Right renal cortex interstitium (tissue), 3 donors: Measurements from ENCODE around the gene TMEM9B. TPM values are rescaled to one million over a fixed set of nuclear protein-coding genes. Genes with fewer than 3 reads are reported as not detected.
A peak's percentile ranks its signal among the peaks of the same experiment; 100 is the strongest.

Experiments used
- DNase-seq, 3 donors: peaks; one replicate each; pipeline ENCODE4 v3.0.0-alpha.2; 2013; ENCODE audit warnings: low read depth in 3 of 3, low spot score in 2 of 3
- polyA plus RNA-seq, 3 donors: library from polyadenylated mRNA; unstranded; fragments of 120-200 nt; gene quantifications; one replicate each; pipeline ENCODE4 v1.2.1, GENCODE V29; 2013; ENCODE audit not compliant: insufficient read length in 3 of 3

Gene TMEM9B
- polyA plus RNA-seq, 3 donors, result 66.2 to 71.3 (median 68.8) TPM

GRCh38 chr11:8932564-8933180, 31.6 kb downstream of the TMEM9B start, which contains the start of gene C11orf16:
Gene C11orf16 (minus strand): TSS chr11:8932947. CDS start chr11:8932308, 639 bp downstream.
- DNase-seq, result no peak

DNA sequence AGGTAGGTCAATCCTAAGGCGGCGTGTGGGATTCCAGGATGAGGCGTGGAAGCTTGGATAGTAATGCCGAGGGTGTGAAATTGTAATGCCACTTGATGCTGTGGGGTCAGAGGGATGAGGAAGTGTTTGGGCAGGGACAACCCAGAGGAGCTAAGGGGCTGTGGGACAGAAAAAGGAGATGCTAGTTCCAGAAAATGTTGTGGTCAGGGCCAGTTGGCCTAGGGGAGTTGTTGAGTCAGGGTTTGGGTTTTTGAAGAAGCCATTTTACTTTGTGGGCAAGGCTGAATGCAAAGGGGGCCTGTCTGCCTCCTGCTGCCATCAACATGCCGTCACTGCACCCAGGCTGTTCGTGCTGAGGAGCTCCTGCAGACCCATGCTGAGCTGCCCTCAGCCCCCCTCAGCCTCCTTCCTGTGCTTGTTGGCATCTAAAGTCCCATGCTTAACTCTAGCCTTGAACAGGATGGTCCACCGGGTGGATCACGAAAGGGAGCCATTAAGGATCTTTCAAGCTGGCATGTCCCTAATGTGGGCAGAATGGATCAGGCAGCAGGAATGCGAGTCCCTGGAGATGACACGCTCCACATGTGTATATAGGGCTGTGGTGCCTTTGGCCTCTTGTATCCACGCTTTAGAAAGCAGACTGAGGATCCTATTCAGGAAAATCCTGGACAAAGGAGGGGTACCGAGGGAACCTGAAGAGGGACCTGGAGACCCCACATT, 33.6 kb downstream of the TMEM9B start:
- no peak for DNase-seq

GRCh38 chr11:8928981-8929615, 35.1 kb downstream of the TMEM9B start:
- DNase-seq, result no peak

DNA sequence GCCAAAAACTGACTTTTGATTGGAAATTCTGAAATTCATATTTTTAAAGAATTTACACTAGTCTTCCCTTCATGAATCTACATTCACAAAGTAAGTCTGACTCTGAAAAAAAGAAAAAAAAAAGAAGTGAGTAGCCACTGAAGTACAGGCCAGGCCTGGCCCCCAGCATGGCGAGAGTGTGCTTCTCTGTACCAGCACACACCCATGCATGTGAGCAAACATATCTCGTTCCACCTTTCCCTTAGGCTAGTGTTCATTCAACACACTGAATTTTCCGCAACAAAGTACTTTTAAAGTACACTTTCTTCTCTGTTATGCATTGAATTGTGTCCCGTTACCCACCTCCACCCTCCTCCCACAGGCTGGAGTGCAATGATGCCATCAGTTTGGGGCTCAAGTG, 36.0 kb downstream of the TMEM9B start:
- no peak for DNase-seq

- no peak for DNase-seq
Observed at GRCh38 chr11:8927233-8927632, 37.0 kb downstream of the TMEM9B start.

- no peak for DNase-seq
Observed at GRCh38 chr11:8926236-8926635, 38.0 kb downstream of the TMEM9B start.

- no peak for DNase-seq
Observed at GRCh38 chr11:8925711-8926110, 38.5 kb downstream of the TMEM9B start.

DNA sequence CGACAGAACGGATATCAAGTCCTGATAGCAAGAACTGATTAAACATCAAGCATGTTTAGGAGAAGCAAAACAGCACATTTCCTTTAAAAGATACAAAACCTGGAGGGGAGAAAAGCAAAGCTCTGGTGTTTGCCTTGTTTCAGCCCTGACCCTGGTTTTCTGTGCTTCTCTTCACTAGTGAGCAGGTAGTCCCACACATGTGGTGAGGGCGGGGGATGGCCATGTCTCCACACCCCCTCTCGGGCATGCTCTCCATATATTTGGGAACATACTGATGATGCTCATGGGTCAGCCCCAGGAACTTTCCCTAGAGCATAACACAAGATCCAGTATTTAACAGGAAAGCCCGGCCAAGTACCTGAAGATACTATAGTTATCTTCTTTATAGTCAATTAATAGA, 41.6 kb downstream of the TMEM9B start:
- DNase-seq, result no peak

GRCh38 chr11:8917157-8917825, 47.0 kb downstream of the TMEM9B start:
- DNase-seq, result no peak

DNA sequence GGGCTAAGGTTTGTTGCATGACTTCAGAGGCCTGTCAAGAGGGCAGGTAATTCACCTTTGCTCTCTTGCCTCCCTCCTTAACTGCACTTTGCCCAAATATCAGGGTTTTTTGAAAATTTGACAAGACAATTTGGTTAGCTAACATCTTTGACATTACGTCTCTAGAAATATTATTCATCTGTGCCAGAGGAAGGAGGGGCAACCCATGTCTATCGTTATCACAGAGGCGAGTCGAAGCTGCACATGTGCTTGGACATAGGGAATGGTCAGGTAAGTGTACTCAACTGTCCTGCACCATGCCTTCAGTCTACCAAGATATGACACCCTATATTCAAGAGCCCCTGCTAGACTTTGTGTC, 49.6 kb downstream of the TMEM9B start:
- no peak for DNase-seq

DNA sequence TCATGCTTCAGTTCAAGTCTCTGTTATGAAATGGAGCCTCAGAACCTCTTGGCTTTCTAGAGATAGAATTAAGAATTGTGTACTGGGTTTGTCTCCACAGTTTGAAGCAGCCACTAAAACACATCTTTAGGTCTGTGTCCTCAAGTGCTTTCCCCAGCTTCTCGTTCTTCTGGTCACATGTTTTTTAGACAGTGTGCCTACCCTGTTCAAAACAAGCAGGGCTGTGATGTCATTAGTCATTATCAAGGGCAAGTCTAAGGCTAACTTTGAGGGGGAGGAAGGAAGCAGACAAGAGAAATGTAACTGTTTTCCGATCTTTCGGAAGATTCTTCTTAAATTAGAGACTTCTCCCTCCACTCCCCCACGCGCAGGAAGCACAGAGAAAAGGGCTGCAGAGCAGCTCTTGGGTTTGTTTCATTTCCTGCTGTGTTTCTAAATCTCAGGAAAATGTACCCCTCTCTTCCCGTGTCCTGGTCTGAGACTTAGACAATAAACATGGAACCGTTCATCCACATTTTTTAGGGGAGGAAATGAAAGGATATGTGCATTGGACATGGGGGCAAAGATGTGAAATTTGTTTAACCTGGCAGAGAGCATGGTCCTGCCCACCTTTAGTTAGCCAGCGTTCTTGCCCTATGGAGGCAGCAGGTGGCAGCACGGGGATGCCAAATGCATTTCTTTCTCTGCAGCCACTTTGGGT, 50.1 kb downstream of the TMEM9B start:
- DNase-seq, result no peak

DNA sequence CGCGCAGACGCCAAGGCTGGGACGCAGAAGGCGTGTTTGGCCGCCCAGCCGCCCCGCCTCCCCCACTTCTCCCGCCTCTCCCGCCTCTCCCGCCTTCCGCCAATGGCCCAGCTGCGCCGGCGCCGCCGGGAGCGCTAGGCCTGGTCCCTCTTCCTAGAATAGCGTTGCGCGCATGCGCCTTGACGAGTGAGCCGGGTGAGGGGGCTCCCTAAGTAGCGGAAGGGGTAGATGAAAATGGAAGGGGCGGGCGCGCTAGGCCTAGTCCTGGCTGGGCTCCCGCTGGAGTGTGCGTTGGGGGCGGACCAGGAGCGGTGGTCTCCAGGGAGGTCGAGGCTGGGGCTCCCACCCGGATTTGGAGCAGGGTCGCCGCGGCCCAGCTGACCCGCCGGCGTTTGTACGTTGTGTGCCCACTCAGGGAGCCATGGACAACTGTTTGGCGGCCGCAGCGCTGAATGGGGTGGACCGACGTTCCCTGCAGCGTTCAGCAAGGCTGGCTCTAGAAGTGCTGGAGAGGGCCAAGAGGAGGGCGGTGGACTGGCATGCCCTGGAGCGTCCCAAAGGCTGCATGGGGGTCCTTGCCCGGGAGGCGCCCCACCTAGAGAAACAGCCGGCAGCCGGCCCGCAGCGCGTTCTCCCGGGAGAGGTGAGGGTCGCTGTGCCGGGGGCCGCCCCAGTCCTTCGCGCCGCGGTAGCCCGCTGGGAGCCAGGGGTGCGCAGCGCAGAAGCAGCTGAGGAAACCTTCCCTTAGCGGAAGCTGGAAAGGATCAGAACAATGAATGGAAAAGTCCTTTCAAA, 53.0 kb downstream of the TMEM9B start, which contains the start of gene AKIP1:
AKIP1 (plus strand) TSS at position 161 of the 795 bp plus-strand sequence; CDS start at position 422, 261 bp downstream.
- DNase-seq, result peak; percentile 93 to 97 (median 97)

DNA sequence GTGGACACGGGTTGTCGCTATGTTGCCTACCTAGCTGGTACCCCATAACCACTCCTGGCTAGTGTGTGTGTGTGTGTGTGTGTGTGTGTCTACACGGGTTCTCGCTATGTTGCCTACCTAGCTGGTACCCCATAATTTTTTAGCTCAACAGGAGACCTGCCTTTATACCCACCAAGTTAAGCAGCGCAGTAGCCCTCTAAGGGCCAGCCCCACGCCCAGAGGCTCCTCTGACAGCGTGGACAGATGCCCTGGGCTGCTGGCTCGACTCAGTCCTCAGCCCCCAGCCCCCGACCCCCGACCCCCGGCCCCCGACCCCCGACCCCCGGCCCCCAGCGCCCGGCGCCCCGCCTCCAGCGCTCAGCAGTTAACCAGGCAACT, 53.6 kb downstream of the TMEM9B start:
- DNase-seq, result no peak

GRCh38 chr11:8908099-8908498, 56.1 kb downstream of the TMEM9B start:
- no peak for DNase-seq

DNA sequence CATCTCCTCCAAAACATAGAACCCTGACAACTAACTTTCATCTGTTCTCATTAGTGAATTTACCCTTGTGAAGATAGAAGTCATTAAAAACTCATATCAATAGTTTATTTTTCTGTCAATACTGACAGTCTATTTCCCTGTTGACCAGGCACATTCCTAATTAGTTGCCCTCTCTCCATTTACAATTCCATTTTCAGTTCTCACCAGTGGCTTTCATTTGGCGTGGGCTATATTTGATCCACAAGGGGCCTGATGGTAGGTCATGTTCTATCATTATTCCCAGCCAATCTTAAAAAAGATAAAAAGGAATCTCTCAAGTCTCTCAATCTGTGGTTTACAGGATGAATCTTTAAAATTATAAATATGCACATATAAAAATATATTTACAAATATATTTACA, 57.1 kb downstream of the TMEM9B start:
- DNase-seq, result no peak

- DNase-seq, result no peak
Observed at GRCh38 chr11:8905528-8906165, 58.6 kb downstream of the TMEM9B start.

DNA sequence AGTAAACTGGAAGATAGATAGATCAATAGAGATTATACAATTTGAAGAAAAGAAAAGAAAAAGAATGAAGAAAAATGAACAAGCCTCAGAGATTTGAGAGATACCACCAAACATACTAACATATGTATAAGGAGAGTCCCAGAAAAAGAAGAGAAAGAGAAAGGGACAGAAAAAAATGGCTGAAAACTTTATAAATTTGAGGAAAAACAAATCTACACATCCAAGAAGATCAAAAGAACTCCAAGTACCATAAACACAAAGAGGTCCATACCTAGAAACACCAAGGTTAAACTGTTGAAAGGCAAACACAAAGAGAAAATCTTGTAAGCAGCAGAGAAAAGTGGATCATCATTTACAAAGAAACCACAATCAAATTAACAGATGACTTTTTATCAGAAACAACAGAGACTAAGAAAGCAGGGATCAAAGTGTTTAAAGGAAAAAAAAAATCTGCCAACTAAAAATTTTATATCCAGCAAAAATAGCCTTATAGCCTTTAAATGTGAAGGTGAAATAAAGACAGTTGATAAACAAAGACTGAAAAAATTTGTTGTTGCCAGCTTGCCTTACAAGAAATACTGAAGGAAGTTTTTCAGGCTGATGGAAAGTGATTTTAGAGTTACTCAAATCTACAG, 65.0 kb downstream of the TMEM9B start:
- DNase-seq, result no peak
